ENCODE results near the gene MLEC. TPM values are rescaled to one million over a fixed set of nuclear protein-coding genes. Genes with fewer than 3 reads are reported as not detected.
A peak's percentile ranks its signal among the peaks of the same experiment; 100 is the strongest.

The MLEC gene
- total RNA-seq, 1 experiment from 2014 or later = 290 TPM

DNA sequence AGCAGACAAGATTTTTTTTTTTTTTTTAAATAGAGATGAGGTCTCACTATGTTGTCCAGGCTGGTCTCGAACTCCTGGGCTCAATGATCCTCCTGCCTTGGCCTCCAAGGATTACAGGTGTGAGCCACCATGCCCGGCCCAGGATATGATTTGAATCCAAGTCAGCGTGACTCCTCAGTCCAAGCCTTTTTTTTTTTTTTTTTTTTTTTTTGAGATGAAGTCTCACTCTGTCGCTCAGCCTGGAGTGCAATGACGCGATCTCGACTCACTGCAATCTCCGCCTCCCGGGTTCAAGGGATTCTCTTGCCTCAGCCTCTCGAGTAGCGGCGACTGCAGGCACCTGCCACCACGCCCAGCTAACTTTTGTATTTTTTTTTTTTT is 39.6 kb upstream of the MLEC start:
- H3K36me3 Mint-ChIP-seq (ENCODE audit: insufficient read depth, unreplicated experiment) = no peaks in the 10 kb centered on the region
- no peak overlapping the region for H3K27ac Mint-ChIP-seq (ENCODE audit: unreplicated experiment)
- no TSS peak for BruUV-seq (replicated peaks)
- peaks cover 18% of the 10 kb centered on the region for H3K4me1 Mint-ChIP-seq (ENCODE audit: low read depth, unreplicated experiment)
- no peak overlapping the region for H3K4me3 Mint-ChIP-seq (ENCODE audit: low read depth, unreplicated experiment)
- CTCF ChIA-PET = interaction anchor here (0.6 to 2.8 kb wide), 4 partner anchors 12 to 326 kb away, joined by 3 to 52 read pairs (median 4); no protein-coding TSS in a partner anchor
- H3K27me3 Mint-ChIP-seq (ENCODE audit: unreplicated experiment) = peaks cover 99% of the 10 kb centered on the region
- DNase-seq = no peak
- no peaks in the 10 kb centered on the region for H3K9me3 Mint-ChIP-seq (ENCODE audit: low read depth, unreplicated experiment)
- intact Hi-C loops (cut with micrococcal nuclease; ENCODE audit: unreplicated experiment) = loop anchor here (1.0 to 5.0 kb wide), 2 partner anchors 67 to 320 kb away; partner anchors contain the start of gene PLA2G1B
- TF ChIP-seq, protein P1, sequence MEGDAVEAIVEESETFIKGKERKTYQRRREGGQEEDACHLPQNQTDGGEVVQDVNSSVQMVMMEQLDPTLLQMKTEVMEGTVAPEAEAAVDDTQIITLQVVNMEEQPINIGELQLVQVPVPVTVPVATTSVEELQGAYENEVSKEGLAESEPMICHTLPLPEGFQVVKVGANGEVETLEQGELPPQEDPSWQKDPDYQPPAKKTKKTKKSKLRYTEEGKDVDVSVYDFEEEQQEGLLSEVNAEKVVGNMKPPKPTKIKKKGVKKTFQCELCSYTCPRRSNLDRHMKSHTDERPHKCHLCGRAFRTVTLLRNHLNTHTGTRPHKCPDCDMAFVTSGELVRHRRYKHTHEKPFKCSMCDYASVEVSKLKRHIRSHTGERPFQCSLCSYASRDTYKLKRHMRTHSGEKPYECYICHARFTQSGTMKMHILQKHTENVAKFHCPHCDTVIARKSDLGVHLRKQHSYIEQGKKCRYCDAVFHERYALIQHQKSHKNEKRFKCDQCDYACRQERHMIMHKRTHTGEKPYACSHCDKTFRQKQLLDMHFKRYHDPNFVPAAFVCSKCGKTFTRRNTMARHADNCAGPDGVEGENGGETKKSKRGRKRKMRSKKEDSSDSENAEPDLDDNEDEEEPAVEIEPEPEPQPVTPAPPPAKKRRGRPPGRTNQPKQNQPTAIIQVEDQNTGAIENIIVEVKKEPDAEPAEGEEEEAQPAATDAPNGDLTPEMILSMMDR (IDR thresholded peaks at IDR 0.05; ENCODE audit: unreplicated experiment) = no peak

DNA sequence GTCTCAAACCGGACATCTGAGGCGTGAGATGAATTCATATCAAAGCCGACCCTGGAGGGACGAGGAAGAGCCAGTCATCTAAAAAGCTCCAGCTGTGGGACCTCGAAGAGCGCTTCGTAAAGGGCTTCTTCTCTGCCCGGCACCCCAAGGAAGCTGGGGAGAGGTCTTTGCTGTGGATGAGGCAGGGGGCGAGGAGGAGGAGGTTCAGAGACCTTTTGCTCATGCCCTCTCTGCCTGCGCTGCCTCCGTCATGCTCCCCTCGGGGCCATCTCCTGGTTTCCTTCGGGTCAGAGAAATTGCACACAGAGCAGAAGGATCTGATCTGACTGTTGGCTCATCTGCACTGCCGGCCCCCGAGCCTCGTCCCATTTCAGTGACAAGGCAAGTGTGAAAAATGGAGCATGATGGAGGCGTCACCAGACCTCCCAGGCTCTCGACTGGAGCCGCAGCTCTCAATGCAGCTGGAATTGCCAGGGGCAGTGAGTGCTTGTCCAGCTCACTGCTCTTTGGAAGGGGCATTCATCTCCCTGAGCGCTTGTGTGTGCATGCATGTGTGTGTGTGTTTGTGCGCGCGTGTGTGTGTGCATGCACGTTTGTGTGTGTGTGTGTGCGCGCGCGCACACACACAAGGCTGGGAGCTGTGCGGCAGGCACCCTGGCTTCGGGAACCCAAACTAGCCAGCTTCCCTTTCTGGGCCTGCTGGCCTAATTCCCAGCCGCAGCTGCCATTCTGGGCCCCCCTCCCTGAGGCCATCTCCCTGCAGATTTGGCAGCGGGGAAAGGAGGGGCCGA is 37.3 kb upstream of the MLEC start:
- intact Hi-C loops (cut with micrococcal nuclease; ENCODE audit: unreplicated experiment) = loop anchor here (1.0 to 5.0 kb wide), 3 partner anchors 66 to 359 kb away; partner anchors contain the start of gene PLA2G1B
- H3K4me3 Mint-ChIP-seq (ENCODE audit: low read depth, unreplicated experiment) = no peak overlapping the region
- BruUV-seq (replicated peaks) = no TSS peak
- H3K36me3 Mint-ChIP-seq (ENCODE audit: insufficient read depth, unreplicated experiment) = no peaks in the 10 kb centered on the region
- H3K27me3 Mint-ChIP-seq (ENCODE audit: unreplicated experiment) = peaks cover 99% of the 10 kb centered on the region
- CTCF ChIA-PET = interaction anchor here (0.6 to 2.8 kb wide), 25 partner anchors 8 to 360 kb away, joined by 3 to 52 read pairs (median 4); partner anchors contain the start of genes CABP1, MLEC, POP5 and UNC119B
- H3K27ac Mint-ChIP-seq (ENCODE audit: unreplicated experiment) = no peak overlapping the region
- TF ChIP-seq, protein P1 (IDR thresholded peaks at IDR 0.05; ENCODE audit: unreplicated experiment) = peak; percentile 52
- H3K9me3 Mint-ChIP-seq (ENCODE audit: low read depth, unreplicated experiment) = no peaks in the 10 kb centered on the region
- H3K4me1 Mint-ChIP-seq (ENCODE audit: low read depth, unreplicated experiment) = peaks cover 17% of the 10 kb centered on the region
- DNase-seq = no peak

DNA sequence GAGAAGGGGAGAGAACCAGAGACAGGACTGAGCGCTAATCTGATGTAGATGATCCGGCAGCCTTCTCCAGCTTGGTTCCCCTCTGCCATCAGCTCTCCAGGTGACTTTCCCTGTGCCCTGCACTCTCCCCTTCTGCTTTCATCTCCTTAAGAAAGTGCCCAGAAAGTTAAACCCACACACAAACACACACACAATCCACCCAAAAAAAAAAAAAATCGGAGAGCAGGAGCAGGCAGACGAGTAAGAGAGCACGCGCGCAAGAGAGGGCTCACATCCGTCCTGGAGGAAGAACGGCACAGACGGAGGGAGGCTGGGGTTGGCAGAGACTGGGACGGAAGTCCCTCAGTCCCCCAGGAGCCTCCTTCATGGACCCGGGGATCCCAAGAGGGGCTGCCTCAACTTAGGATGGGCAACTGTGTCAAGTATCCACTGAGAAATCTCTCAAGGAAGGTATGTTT is 36.7 kb upstream of the MLEC start:
- intact Hi-C loops (cut with micrococcal nuclease; ENCODE audit: unreplicated experiment) = no loop called here
- no TSS peak for BruUV-seq (replicated peaks)
- peaks cover 99% of the 10 kb centered on the region for H3K27me3 Mint-ChIP-seq (ENCODE audit: unreplicated experiment)

DNA sequence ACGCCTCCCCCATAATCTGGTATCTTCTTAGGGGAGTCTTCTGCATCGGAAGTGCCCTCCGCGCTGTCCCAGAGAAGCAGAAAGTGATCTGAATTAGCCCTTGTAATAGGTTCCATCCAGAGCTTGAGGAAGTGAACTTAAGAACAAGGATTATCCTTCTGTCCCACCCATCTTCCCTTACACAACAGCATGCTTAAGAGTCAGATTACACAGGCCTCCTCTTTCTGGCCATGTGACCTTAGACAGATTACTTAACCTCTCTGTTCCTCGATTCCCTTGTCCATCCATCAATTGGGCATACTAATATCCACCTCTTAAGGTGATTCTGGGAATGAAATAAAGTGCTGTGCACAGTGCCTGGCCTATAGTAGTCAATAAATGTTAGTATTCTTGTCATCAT is 35.1 kb upstream of the MLEC start:
- intact Hi-C loops (cut with micrococcal nuclease; ENCODE audit: unreplicated experiment) = no loop called here
- Mint-ChIP-seq H3K4me3 (ENCODE audit: low read depth, unreplicated experiment) (no peak overlapping the region), H3K9me3 (ENCODE audit: low read depth, unreplicated experiment) (no peaks in the 10 kb centered on the region), H3K27ac (ENCODE audit: unreplicated experiment) (no peak overlapping the region), H3K36me3 (ENCODE audit: insufficient read depth, unreplicated experiment) (no peaks in the 10 kb centered on the region), H3K27me3 (ENCODE audit: unreplicated experiment) (peaks cover 85% of the 10 kb centered on the region), H3K4me1 (ENCODE audit: low read depth, unreplicated experiment) (peaks cover 17% of the 10 kb centered on the region)
- CTCF ChIA-PET = no interaction called here
- no TSS peak for BruUV-seq (replicated peaks)
- DNase-seq = no peak
- TF ChIP-seq, protein P1 (IDR thresholded peaks at IDR 0.05; ENCODE audit: unreplicated experiment) = no peak

More for the DNA sequence above, 36.7 kb upstream of the MLEC start:
- Mint-ChIP-seq H3K27ac (ENCODE audit: unreplicated experiment) (no peak overlapping the region), H3K4me1 (ENCODE audit: low read depth, unreplicated experiment) (peaks cover 17% of the 10 kb centered on the region), H3K9me3 (ENCODE audit: low read depth, unreplicated experiment) (no peaks in the 10 kb centered on the region), H3K36me3 (ENCODE audit: insufficient read depth, unreplicated experiment) (no peaks in the 10 kb centered on the region), H3K4me3 (ENCODE audit: low read depth, unreplicated experiment) (no peak overlapping the region)
- DNase-seq = no peak
- TF ChIP-seq, protein P1 (IDR thresholded peaks at IDR 0.05; ENCODE audit: unreplicated experiment) = no peak
- CTCF ChIA-PET = interaction anchor here (0.7 to 2.8 kb wide), 7 partner anchors 10 to 145 kb away, joined by 3 to 52 read pairs (median 5); partner anchors contain the start of gene POP5
